Measurements from ENCODE around the gene TAOK3. TPM values are rescaled to one million over a fixed set of nuclear protein-coding genes. Genes with fewer than 3 reads are reported as not detected.

TAOK3 gene
- total and polyA plus RNA-seq, 2 of the 4 experiments (the other 2 are of a cell fraction): 26.3 to 54.5 TPM

- no TSS peak for BruUV-seq (replicated peaks)
- ChIA-PET CTCF (interaction anchor here (0.6 kb wide), 1 partner anchor 42 kb away, joined by 3 read pairs; no protein-coding TSS in a partner anchor), POLR2A (ENCODE audit: unreplicated experiment) (no interaction called here)
- H3K4me2 ChIP-seq (ENCODE audit: low read depth, low read length): no peak overlapping the region
- peak overlapping the region; percentile 49 for H4K91ac ChIP-seq (ENCODE audit: insufficient read depth, low read depth, low read length)
- H3K27ac ChIP-seq (ENCODE audit: insufficient read depth, low read length): peak overlapping the region; percentile 79
- peak overlapping the region; percentile 92 for H2BK5ac ChIP-seq (ENCODE audit: low read depth, low read length, poor library complexity, severe bottlenecking)
- no peak overlapping the region for H2AFZ ChIP-seq (replicated peaks; ENCODE audit: low read length, poor library complexity)
- no peaks in the 10 kb centered on the region for H3K9me3 ChIP-seq (ENCODE audit: control insufficient read depth, insufficient read depth, low read length)
- peak overlapping the region; percentile 81 for H3K4ac ChIP-seq (ENCODE audit: low read depth, low read length)
- no peak overlapping the region for H3K9ac ChIP-seq (ENCODE audit: low read depth, low read length)
- H3K23ac ChIP-seq (ENCODE audit: low read depth, low read length): no peak overlapping the region
- H3K9me1 ChIP-seq (ENCODE audit: insufficient read depth, low read length): no peaks in the 10 kb centered on the region; the same call in none of the 2 replicates
- peak overlapping the region in 1 of 2 experiments; percentile 78; a peak in 2 of 4 replicates for H4K8ac ChIP-seq (ENCODE audit: low read depth in 2 of 2, low read length in 2 of 2)
- H3K36me3 ChIP-seq (ENCODE audit: control insufficient read depth, insufficient read depth, low read length): no peaks in the 10 kb centered on the region
- 0 out of 2 replicates have a peak overlapping the region, but pooled peaks have one; percentile 27 for H3K56ac ChIP-seq (ENCODE audit: extremely low read depth, insufficient read depth, low read length)
- peak overlapping the region; percentile 83 for H2BK120ac ChIP-seq (ENCODE audit: low read depth, low read length)
- ATAC-seq (ENCODE audit: low read depth) (no peak), DNase-seq (no peak)
- H2BK15ac ChIP-seq (ENCODE audit: low read depth, low read length): 0 out of 3 replicates have a peak overlapping the region, but pooled peaks have one; percentile 76
- TF ChIP-seq ELK1 (IDR thresholded peaks at IDR 0.05; ENCODE audit: borderline replicate concordance, low read depth, low read length): no peak
- TF ChIP-seq CEBPB (IDR thresholded peaks at IDR 0.05; ENCODE audit: low read depth, low read length): no peak
- no peak for TF ChIP-seq BHLHE40 (IDR thresholded peaks at IDR 0.05; ENCODE audit: low read depth, low read length)
- no peak for TF ChIP-seq NFE2L2 (IDR thresholded peaks at IDR 0.05; ENCODE audit: low read depth, low read length)
- no peaks in the 10 kb centered on the region for H4K20me1 ChIP-seq (ENCODE audit: insufficient read depth, low read length)
- peak overlapping the region; percentile 69 for H2BK20ac ChIP-seq (ENCODE audit: low read depth, low read length)
- peak overlapping the region; percentile 77 for H3K14ac ChIP-seq (replicated peaks; ENCODE audit: low read depth, low read length)
- peak overlapping the region; percentile 49; the same call in 1 of the 2 replicates for H4K5ac ChIP-seq (ENCODE audit: low read depth, low read length)
- no CpG with 5 or more reads among the region's 4 CpGs for WGBS, 2 experiments (ENCODE audit: extremely low coverage in 2 of 2, insufficient read length in 1 of 2)
- peak overlapping the region; percentile 45; the same call in 1 of the 2 replicates for H3K18ac ChIP-seq (ENCODE audit: low read depth, low read length)
- peaks cover 6 to 48% of the 10 kb centered on the region in 2 experiments; a peak in 3 of 4 replicates for H3K79me1 ChIP-seq (ENCODE audit: low read depth in 1 of 2, low read length in 2 of 2)
- no peaks in the 10 kb centered on the region for H3K27me3 ChIP-seq (ENCODE audit: control insufficient read depth, insufficient read depth, low read length)
- no peak overlapping the region for H3K4me3 ChIP-seq (ENCODE audit: insufficient read depth, low read depth, low read length)
- intact Hi-C loops (cut with micrococcal nuclease) (loop anchor here (5.0 kb wide), 1 partner anchor 37 kb away; the partner anchor contains the start of gene TAOK3), dilution Hi-C loops (cut with HindIII; ENCODE audit: low sequenced_read_pairs, unreplicated experiment) (no loop called here), in situ Hi-C loops (cut with MboI; ENCODE audit: low sequenced_read_pairs) (no loop called here)
- H3K4me1 ChIP-seq (ENCODE audit: control insufficient read depth, insufficient read depth, low read length): peaks cover 19% of the 10 kb centered on the region
- H2AK5ac ChIP-seq (ENCODE audit: low read depth, low read length): peak overlapping the region; percentile 98; the same call in 1 of the 2 replicates
- no peak overlapping the region for H2AK9ac ChIP-seq (replicated peaks; ENCODE audit: low read depth, low read length, poor library complexity)
Observed at GRCh38 chr12:118334939-118335567, 37.7 kb downstream of the TAOK3 start.
